Loucy (cell line): ENCODE results near the gene FAM13A.

ENCODE experiments used
- H2AFZ ChIP-seq: fragments of 200-600 bp; sonication (generic); 2 replicates; pipeline ENCODE4 v1.6.0; 2016; ENCODE audit warnings: antibody characterized with exemption, mild to moderate bottlenecking, low read length, moderate library complexity
- H3F3A ChIP-seq: fragments of 200-600 bp; 2 replicates; pipeline ENCODE4 v1.6.0; 2016; ENCODE audit warnings: antibody characterized with exemption, low read depth, mild to moderate bottlenecking
- H3K27me3 ChIP-seq: fragments of 200-600 bp; sonication (generic); 2 replicates; pipeline ENCODE4 v1.6.1; 2014; ENCODE audit warnings: low read length, mild to moderate bottlenecking; ENCODE audit not compliant: insufficient read depth, poor library complexity, severe bottlenecking
- H3K36me3 ChIP-seq: fragments of 200-600 bp; sonication (generic); 2 replicates; pipeline ENCODE4 v1.6.1; 2016; ENCODE audit warnings: low read length; ENCODE audit not compliant: insufficient read depth
- H3K4me1 ChIP-seq: fragments of 200-600 bp; sonication (generic); 2 replicates; pipeline ENCODE4 v1.5.1; 2014; ENCODE audit warnings: low read length, mild to moderate bottlenecking; ENCODE audit not compliant: insufficient read depth, poor library complexity, severe bottlenecking
- H3K4me2 ChIP-seq: fragments of 200-600 bp; sonication (generic); 2 replicates; pipeline ENCODE4 v1.6.0; 2014; ENCODE audit warnings: antibody characterized with exemption, low read length, low read depth, mild to moderate bottlenecking; ENCODE audit not compliant: poor library complexity, severe bottlenecking
- H3K4me3 ChIP-seq: fragments of 200-600 bp; sonication (generic); 2 replicates; pipeline ENCODE4 v1.5.1; 2014; ENCODE audit warnings: low read length, mild to moderate bottlenecking, mixed read lengths; ENCODE audit not compliant: poor library complexity, severe bottlenecking
- H3K79me2 ChIP-seq: fragments of 200-600 bp; sonication (generic); 2 replicates; pipeline ENCODE4 v1.6.1; 2014; ENCODE audit warnings: low read length; ENCODE audit not compliant: insufficient read depth
- H3K9ac ChIP-seq: fragments of 200-600 bp; sonication (generic); 2 replicates; pipeline ENCODE4 v1.6.0; 2014; ENCODE audit warnings: mild to moderate bottlenecking, low read depth, low read length, moderate library complexity; ENCODE audit not compliant: poor library complexity, severe bottlenecking
- H3K9me2 ChIP-seq: fragments of 200-600 bp; sonication (generic); replicated peaks from 2 replicates; pipeline ENCODE4 v1.6.1; 2016; ENCODE audit warnings: low read depth, low read length, mixed read lengths
- H3K9me3 ChIP-seq: fragments of 200-600 bp; sonication (generic); 2 replicates; pipeline ENCODE4 v1.6.1; 2014; ENCODE audit warnings: mild to moderate bottlenecking, antibody characterized with exemption, low read length, low read depth; ENCODE audit not compliant: insufficient read depth
- H4K20me1 ChIP-seq: fragments of 200-600 bp; sonication (generic); 2 replicates; pipeline ENCODE4 v1.6.0; 2014; ENCODE audit warnings: antibody characterized with exemption, low read length, mild to moderate bottlenecking; ENCODE audit not compliant: insufficient read depth, poor library complexity, severe bottlenecking
- CTCF ChIP-seq: fragments of 200-600 bp; sonication (generic); conservative IDR thresholded peaks from 2 replicates; pipeline ENCODE4 v1.5.1; 2014; ENCODE audit warnings: mild to moderate bottlenecking, antibody characterized with exemption, low read length
- EZH2phosphoT487 ChIP-seq: fragments of 200-600 bp; IDR thresholded peaks from 2 replicates; pipeline ENCODE4 v1.6.1; 2018; ENCODE audit warnings: antibody characterized with exemption, mild to moderate bottlenecking, moderate library complexity, borderline replicate concordance

FAM13A gene

GRCh38 chr4:89078300-89078699 lies 21.3 kb upstream of the FAM13A start:
- no peak overlapping the region for H3K4me3 ChIP-seq
- no peaks in the 10 kb centered on the region for H3K79me2 ChIP-seq
- no peak overlapping the region for H2AFZ ChIP-seq
- peaks cover 6% of the 10 kb centered on the region; the same call in 1 of the 2 replicates for H3K9me3 ChIP-seq
- H3F3A ChIP-seq: no peaks in the 10 kb centered on the region
- H3K36me3 ChIP-seq: no peaks in the 10 kb centered on the region
- H4K20me1 ChIP-seq: no peaks in the 10 kb centered on the region
- H3K4me1 ChIP-seq: no peaks in the 10 kb centered on the region
- H3K9ac ChIP-seq: no peak overlapping the region
- no peak overlapping the region for H3K4me2 ChIP-seq
- TF ChIP-seq CTCF (no peak), EZH2phosphoT487 (no peak)
- H3K9me2 ChIP-seq: no peaks in the 10 kb centered on the region
- no peaks in the 10 kb centered on the region for H3K27me3 ChIP-seq

DNA sequence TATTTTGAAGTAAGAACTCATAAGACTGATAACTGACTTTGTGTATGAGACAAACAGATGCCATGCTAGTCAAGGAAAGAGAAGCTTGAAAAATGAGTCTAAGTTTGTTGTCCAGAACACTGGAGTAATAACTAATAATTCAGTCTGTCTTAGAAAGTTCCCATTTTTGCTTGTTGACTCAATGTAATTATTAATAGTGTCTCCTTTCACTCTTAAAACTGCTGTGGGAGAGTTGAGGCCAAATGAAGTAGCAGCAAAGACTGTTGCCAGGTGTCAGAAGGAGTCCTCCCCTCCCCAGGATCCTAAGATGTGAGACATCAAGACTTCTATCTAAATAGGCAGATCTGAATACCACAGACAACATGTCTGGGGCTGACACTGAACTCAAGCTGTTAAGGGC lies 20.8 kb upstream of the FAM13A start:
- H3K4me3 ChIP-seq: no peak overlapping the region
- TF ChIP-seq EZH2phosphoT487 (no peak), CTCF (no peak)

DNA sequence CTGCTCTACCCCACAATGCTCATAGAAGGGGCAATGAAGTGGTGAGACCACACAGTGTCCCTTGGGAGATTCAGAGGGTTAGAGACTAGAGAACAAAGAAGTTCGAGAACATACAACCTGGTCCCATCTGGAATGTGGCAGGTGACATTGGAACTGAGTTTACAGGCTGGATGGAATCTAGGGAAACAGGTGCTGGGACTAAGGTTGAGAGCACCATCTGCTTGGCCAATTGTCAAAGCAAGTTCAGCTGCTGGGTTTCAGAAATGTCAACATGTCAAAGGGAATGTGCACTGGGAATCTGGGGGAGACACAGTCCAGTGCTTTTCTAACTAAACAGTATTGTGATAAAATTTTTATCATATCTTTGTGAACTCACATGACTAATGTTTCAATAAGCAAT lies 15.9 kb upstream of the FAM13A start:
- H3K9me3 ChIP-seq: peaks cover 2% of the 10 kb centered on the region; the same call in 1 of the 2 replicates
- no peaks in the 10 kb centered on the region for H3K79me2 ChIP-seq
- no peaks in the 10 kb centered on the region for H3K9me2 ChIP-seq
- no peaks in the 10 kb centered on the region for H3K36me3 ChIP-seq
- H3K9ac ChIP-seq: no peak overlapping the region
- H4K20me1 ChIP-seq: no peaks in the 10 kb centered on the region
- H2AFZ ChIP-seq: no peak overlapping the region
- TF ChIP-seq EZH2phosphoT487 (no peak), CTCF (no peak)
- no peak overlapping the region for H3K4me3 ChIP-seq
- no peaks in the 10 kb centered on the region for H3K27me3 ChIP-seq
- peaks cover 8% of the 10 kb centered on the region for H3K4me1 ChIP-seq
- no peak overlapping the region for H3K4me2 ChIP-seq
- no peaks in the 10 kb centered on the region for H3F3A ChIP-seq

More for the DNA sequence above, 20.8 kb upstream of the FAM13A start:
- Histone ChIP-seq H3K36me3 (no peaks in the 10 kb centered on the region), H4K20me1 (no peaks in the 10 kb centered on the region), H3K79me2 (no peaks in the 10 kb centered on the region), H3K9me3 (peaks cover 6% of the 10 kb centered on the region; the same call in 1 of the 2 replicates), H2AFZ (no peak overlapping the region), H3K9ac (no peak overlapping the region), H3K27me3 (no peaks in the 10 kb centered on the region), H3F3A (no peaks in the 10 kb centered on the region), H3K4me2 (no peak overlapping the region), H3K4me1 (no peaks in the 10 kb centered on the region), H3K9me2 (no peaks in the 10 kb centered on the region)
